ENCODE data around the gene CD36.

DNA sequence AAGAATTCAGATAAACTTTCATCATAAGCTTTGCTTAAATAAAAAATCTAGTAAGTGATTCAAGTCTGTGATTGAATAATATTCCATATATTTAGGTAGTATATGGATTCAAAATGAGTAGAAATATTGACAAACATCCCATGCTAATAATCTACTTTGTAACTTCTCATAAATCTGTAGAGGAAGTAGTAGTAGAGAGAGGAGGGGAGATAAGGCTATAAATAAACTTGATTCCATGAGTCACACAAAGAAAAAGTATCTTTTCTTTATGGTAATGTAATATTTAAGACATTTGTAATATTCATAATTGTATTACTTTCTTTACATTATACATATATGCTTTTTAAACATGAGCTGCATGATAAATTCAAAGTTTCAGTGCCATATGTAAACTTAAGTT lies 25.6 kb upstream of the CD36 start:
- TF ChIP-seq, protein P1, sequence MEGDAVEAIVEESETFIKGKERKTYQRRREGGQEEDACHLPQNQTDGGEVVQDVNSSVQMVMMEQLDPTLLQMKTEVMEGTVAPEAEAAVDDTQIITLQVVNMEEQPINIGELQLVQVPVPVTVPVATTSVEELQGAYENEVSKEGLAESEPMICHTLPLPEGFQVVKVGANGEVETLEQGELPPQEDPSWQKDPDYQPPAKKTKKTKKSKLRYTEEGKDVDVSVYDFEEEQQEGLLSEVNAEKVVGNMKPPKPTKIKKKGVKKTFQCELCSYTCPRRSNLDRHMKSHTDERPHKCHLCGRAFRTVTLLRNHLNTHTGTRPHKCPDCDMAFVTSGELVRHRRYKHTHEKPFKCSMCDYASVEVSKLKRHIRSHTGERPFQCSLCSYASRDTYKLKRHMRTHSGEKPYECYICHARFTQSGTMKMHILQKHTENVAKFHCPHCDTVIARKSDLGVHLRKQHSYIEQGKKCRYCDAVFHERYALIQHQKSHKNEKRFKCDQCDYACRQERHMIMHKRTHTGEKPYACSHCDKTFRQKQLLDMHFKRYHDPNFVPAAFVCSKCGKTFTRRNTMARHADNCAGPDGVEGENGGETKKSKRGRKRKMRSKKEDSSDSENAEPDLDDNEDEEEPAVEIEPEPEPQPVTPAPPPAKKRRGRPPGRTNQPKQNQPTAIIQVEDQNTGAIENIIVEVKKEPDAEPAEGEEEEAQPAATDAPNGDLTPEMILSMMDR (IDR thresholded peaks at IDR 0.05; ENCODE audit: control extremely low read depth in 1 of 3, insufficient read depth in 1 of 3, low read depth in 1 of 3, low read length in 3 of 3) = no peak
- no peak for TF ChIP-seq GABPA (IDR thresholded peaks at IDR 0.05; ENCODE audit: borderline replicate concordance, insufficient read depth, low read length)
- TF ChIP-seq POLR2A (IDR thresholded peaks at IDR 0.05; ENCODE audit: control extremely low read depth in 1 of 2, low read depth in 2 of 2, low read length in 2 of 2) = no peak
- no peak for TF ChIP-seq POLR2AphosphoS5 (IDR thresholded peaks at IDR 0.05; ENCODE audit: low read depth, low read length)
- TF ChIP-seq, protein P2, sequence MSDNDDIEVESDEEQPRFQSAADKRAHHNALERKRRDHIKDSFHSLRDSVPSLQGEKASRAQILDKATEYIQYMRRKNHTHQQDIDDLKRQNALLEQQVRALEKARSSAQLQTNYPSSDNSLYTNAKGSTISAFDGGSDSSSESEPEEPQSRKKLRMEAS (IDR thresholded peaks at IDR 0.05) = no peak
- TF ChIP-seq EP300 (IDR thresholded peaks at IDR 0.05; ENCODE audit: borderline replicate concordance in 1 of 2, low read depth in 2 of 2, low read length in 2 of 2) = no peak

All from H1 (cell line).